NOMO-1 treated with dmso at 0.1 percent for 144 hours (cell line): Measurements from ENCODE around the gene IL1B.
A peak's percentile ranks its signal among the peaks of the same experiment; 100 is the strongest.

Source experiments
- DNase-seq: peaks from one replicate; lab custom pipeline; 2025; ENCODE audit not compliant: unreplicated experiment; lab: John Stamatoyannopoulos, UW

Gene IL1B

GRCh38 chr2:112807233-112807807, 29.3 kb downstream of the IL1B start:
- DNase-seq, result no peak

GRCh38 chr2:112805542-112805941, 31.0 kb downstream of the IL1B start:
- DNase-seq, result no peak

- no peak for DNase-seq
These were observed 32.7 kb downstream of the IL1B start for GRCh38 chr2:112803691-112804521.

- DNase-seq, result no peak
These were observed 35.5 kb downstream of the IL1B start for GRCh38 chr2:112800881-112801583.

- peak; percentile 21 for DNase-seq
These were observed 37.3 kb downstream of the IL1B start for GRCh38 chr2:112798979-112799975.

DNA sequence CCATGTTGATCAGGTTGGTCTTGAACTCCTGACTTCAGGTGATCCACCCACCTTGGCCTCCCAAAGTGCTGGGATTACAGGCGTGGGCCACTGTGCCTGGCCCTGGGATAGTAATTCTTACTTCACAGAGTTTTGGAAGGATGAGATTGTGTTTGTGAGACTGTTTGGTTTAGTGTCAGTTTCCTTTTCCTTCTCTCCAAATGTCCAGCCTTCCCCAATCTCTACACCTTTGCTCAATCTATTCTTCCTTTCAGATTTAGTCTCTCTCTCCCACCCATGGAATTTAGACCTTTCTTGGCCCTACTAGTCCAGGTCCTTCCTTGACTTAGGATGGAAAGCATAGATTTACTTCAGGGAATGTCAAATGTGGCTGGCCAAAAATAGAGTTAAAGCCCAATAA, 40.1 kb downstream of the IL1B start:
- DNase-seq, result no peak

DNA sequence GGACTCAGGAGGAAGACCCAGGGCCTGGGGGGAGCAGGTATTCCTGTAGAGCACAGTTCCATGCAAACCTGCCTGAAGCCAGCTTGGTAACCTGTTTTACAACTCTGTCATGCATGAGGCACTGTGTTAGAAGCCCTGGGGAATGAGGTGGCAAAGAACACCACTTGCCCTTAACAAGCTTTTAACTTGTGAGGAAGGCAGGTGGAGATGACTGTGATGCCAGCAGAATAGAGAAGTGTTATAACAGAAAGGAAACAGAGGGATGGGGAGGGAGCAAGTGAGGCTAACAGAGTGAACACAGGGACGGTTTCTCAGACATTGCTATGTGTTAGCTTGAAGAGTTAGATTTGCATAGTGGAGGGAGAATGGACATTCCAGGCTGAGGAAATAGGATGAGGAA, 40.8 kb downstream of the IL1B start:
- DNase-seq, result peak; percentile 35

DNA sequence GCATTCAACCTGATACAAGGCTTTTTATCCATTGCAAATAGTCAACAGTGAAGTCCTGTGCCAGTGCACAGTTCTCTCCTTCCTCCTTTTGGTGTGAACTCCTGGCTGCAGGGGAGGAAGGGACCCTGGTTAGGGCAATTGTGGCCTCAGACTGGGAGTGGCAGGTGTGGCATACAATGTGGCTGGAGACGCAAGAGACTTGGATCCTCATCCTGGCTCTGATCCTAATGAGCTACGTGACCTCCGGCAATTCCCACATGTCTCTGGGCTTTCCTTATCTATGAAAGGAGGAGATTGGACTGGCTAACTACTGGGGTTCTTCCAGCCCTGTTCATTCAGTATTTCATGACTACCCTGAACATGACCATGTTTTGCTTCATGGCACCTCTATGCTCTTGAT, 41.7 kb downstream of the IL1B start:
- no peak for DNase-seq

DNA sequence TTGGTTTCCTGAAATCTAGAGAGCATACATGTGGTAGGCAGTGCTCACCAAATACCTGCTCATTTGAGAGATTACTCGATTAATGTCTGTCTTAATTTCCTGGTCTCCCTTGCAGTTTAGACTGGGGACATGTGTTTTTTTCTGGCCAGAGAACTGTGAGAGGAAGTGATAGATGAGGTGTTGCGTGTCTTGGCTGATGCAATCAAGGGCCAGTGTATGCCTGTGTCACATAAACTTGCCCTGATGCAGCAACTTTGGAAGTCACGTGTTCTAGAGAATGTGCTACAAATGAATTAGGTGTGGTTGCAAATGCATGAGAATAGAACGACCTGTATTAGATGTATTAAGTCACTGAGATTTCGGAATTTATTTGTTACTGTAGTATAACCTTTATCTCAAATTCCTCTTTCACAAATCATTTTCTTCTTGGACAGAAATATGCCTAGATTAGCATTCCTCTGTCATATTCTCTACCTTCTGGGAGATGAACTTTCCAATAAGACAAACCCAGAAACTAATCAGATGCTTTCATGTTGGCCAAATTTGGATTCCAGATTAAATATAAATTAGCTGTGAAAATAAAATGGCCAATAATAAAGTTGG, 42.3 kb downstream of the IL1B start:
- DNase-seq, result peak; percentile 94

GRCh38 chr2:112793449-112793978, 43.1 kb downstream of the IL1B start:
- peak; percentile 80 for DNase-seq

DNA sequence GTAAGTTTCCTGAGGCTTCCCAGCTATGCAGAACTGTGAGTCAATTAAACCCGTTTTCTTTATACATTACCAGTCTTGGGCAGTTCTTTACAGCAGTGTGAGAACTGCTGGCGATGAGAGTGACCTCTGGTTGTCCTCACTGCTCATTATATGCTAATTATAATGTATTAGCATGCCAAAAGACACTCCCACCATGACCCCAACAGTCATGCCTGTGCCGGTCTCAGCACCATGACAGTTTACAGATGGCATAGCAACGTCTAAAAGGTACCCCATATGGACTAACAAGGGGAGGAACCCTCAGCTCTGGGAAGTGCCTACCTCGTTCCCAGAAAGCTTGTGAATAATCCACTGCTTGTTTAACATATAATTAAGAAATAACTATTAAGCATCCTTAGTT, 44.2 kb downstream of the IL1B start:
- DNase-seq, result no peak

GRCh38 chr2:112791693-112792230, 44.8 kb downstream of the IL1B start:
- no peak for DNase-seq

DNA sequence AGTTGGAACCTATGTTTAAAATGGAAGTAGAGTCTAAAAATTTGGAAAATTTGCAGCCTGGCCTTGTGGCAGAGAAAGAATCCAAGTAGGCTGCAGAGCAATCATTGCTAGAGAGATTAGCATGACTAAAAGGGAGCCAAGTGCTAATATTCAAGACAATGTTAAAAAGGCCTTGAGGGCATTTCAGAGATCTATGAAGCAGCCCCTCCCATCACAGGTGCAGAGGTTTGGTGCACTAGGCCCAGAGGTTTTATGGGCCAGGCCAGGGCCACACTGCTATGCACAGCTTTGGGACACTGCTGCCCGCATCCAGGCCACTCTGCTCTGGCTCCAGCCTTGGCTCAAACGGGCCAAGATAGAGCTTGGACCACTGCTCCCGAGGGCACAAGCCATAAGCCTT, 45.6 kb downstream of the IL1B start:
- no peak for DNase-seq

DNA sequence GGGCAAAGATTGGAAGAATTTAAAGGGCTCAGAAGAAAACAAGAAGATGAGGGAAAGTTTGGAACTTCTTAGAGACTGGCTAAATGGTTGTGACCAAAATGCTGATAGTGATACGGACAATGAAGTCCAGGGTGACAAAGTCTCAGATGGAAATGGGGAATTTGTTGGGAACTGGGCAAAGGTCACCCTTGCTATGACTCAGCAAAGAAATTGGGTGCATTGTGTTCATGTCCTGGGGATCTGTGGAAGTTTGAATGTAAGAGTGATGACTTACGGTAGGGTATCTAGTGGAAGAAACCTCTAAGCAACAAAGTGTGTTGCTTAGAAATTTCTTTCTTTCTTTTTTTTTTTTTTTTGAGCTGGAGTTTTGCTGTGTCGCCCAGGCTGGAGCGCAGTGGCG, 46.3 kb downstream of the IL1B start:
- DNase-seq, result no peak

GRCh38 chr2:112789186-112789585, 47.4 kb downstream of the IL1B start:
- no peak for DNase-seq

- no peak for DNase-seq
These were observed 47.9 kb downstream of the IL1B start for GRCh38 chr2:112788653-112789052.

DNA sequence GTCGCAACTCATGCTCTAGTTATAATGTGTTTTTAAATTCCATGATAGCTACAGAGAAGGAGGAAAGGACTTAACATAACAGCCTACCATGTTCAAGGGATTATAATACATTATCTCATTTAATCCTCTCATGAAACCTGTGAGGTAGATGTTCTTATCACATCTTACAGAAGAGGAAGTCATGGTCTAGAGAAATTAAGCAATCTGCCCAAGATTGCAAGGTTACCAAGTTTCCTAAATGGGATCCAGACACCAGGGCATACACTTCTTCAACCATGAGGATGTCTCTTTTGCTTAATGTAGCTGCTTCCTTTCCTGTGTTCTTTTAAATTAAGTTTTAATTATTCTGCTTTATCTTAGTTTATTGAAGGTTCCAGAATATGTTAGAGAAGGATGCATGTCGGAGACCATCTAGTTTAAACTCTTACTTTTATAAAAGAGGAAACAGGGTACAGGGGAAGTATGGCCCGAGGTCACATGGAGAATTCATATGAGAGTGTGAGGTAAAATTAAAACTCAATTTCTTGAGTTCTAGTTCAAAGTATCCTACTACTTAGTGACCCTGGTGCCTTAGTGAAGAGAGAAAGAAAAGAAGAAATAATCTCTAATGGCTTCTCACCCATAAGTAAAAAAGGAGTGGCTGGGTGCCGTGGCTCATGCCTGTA, 48.7 kb downstream of the IL1B start:
- DNase-seq, result peak; percentile 56

- no peak for DNase-seq
These were observed 49.3 kb downstream of the IL1B start for GRCh38 chr2:112787294-112787693.
